Stimulated activated CD4-positive, alpha-beta T cell treated with anti-CD3 and anti-CD28 coated beads, Interleukin-1b, Interleukin-23, amount 100 ng/mL, for 1 hour (primary cell): ENCODE measurements around the gene MYPN.
A peak's percentile ranks its signal among the peaks of the same experiment; 100 is the strongest.
"Not testable (repeated sequence)": the region's sequence is repeated elsewhere in the genome, so short reads cannot be mapped to it uniquely, and the experiment has no call there.

Experiments used
- DNase-seq, 2 donors: peaks; one replicate each; pipeline ENCODE4 v3.0.0-alpha.2; 2020; ENCODE audit warnings: low read depth in 2 of 2

MYPN gene

GRCh38 chr10:68133523-68133922 is 24.2 kb downstream of the MYPN start:
- no peak for DNase-seq

- DNase-seq: no peak
These were observed 26.1 kb downstream of the MYPN start for GRCh38 chr10:68135362-68135761.

- no peak for DNase-seq
These were observed 26.9 kb downstream of the MYPN start for GRCh38 chr10:68135922-68136792.

- no peak for DNase-seq
These were observed 27.9 kb downstream of the MYPN start for GRCh38 chr10:68137171-68137570.

GRCh38 chr10:68138526-68138925 is 29.2 kb downstream of the MYPN start:
- no peak for DNase-seq

GRCh38 chr10:68139448-68140272 is 30.4 kb downstream of the MYPN start:
- no peak for DNase-seq

GRCh38 chr10:68142761-68143160 is 33.5 kb downstream of the MYPN start:
- no peak for DNase-seq

- no peak for DNase-seq
These were observed 35.4 kb downstream of the MYPN start for GRCh38 chr10:68144709-68145108.

GRCh38 chr10:68145705-68146104 is 36.4 kb downstream of the MYPN start:
- no peak for DNase-seq

GRCh38 chr10:68146133-68146532 is 36.8 kb downstream of the MYPN start:
- DNase-seq: no peak

GRCh38 chr10:68151453-68151852 is 42.2 kb downstream of the MYPN start:
- DNase-seq: no peak

- DNase-seq: no peak
These were observed 44.4 kb downstream of the MYPN start for GRCh38 chr10:68153473-68154210.

GRCh38 chr10:68154211-68154497 is 44.9 kb downstream of the MYPN start:
- no peak for DNase-seq

- no peak for DNase-seq
These were observed 46.4 kb downstream of the MYPN start for GRCh38 chr10:68155615-68156210.

- peak; percentile 8 to 38 for DNase-seq
These were observed 47.3 kb downstream of the MYPN start for GRCh38 chr10:68156373-68157185.

- DNase-seq: not testable (repeated sequence)
These were observed 48.2 kb downstream of the MYPN start for GRCh38 chr10:68157522-68157921.

GRCh38 chr10:68158031-68158430 is 48.7 kb downstream of the MYPN start:
- no peak for DNase-seq

GRCh38 chr10:68163735-68164134 is 54.4 kb downstream of the MYPN start:
- no peak for DNase-seq

GRCh38 chr10:68165643-68166042 is 56.4 kb downstream of the MYPN start:
- DNase-seq: no peak

- DNase-seq: no peak
These were observed 57.7 kb downstream of the MYPN start for GRCh38 chr10:68166871-68167585.
